ENCODE data around the gene DNAJC5. TPM values are rescaled to one million over a fixed set of nuclear protein-coding genes. Genes with fewer than 3 reads are reported as not detected.

DNAJC5 gene
- total RNA-seq, 1 donor from 2014 or later: 42.3 TPM

GRCh38 chr20:63945031-63945658 lies 50.2 kb downstream of the DNAJC5 start:
- intact Hi-C loops (cut with DNase I): no loop called here
- ATAC-seq (ENCODE audit: poor library complexity) (no peak), DNase-seq (no peak)

DNA sequence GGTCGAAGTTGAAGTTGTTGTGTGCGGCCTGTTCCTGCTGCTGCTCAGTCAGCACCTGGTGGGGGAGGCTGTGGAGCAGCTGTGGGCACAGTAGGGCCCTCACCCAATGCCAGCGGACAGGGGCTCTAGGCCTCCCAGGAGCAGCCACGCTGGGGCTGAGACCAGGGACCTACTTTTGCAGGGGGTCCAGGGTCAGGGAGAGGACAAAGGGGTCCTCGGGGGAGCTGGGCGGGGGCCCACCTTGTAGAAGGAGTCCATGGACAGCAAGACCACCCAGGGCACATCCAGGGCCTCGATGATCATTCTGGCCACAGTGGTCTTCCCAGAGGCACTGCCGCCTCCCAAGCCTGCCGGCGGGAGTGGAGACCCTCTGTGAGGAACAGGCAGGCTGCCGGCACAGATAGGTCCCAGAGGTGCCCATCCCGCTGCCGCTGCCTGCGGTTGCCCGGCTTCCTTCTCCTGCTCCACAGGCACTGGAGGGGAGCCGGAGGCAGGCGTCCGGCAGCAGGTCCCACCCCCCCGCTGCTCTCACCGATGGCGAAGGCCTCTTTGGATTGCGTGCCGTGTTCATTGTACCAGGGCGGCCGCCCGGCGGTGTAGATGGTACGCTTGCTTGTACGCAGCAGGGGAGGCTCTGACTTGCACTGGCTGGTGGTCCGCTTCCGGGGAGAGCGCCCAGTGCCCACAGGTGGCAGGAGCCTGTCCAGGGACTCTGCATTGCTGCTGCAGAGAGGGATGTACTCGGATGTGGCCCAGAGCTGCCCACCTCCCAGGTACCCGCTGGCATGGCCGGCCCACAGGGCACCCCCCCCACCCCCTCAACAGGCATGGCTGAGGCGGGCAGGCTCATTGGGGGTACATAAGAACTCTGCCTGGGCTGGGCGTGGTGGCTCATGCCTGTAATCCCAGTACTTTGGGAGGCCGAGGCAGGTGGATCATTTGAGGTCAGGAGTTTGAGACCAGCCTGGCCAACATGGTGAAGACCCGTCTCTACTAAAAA lies 51.3 kb downstream of the DNAJC5 start:
- DNase-seq (no peak), ATAC-seq (ENCODE audit: poor library complexity) (no peak)
- intact Hi-C loops (cut with DNase I): no loop called here

GRCh38 chr20:63946986-63947637 lies 52.2 kb downstream of the DNAJC5 start:
- intact Hi-C loops (cut with DNase I): no loop called here
- ATAC-seq (ENCODE audit: poor library complexity) (peak; percentile 2), DNase-seq (peak; percentile 72)

DNA sequence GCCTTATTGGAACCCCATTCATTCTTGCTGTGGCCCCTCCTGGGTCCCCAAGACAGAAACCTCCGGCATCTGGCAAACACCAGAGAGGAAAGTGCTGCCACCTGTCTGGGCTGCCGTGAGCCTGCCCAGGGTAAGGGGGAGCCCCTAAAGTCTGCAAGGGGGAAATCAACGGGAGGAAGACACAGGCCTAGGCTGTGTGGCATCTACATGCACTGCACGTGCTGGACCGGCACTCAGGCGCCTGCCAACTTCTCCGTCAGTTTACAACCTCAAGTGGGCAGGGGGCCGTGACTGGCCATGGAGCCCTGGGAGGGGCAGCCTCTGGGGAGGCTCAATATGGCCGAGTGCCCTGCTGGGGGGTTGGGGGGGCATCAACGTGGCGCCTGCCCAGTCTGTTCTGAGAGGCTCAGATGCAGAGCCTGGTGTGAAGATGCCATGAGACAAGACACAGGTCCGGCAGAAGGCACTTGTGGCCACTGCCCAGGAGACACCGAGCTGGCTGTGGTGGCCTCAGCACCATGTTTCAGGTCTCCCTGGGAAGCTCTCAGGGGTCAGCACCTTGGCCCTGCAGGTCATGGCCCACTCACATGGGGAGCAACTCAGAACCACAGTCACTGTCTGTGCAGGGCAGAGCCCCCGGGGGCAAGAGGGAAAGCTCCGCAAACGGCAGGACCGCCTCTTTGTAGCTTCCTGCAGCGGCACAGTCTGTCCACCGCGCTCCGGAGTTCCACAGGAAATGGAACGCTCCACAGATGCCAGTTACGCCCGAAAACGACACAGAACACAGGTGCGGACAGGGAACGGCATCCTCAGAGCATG lies 52.9 kb downstream of the DNAJC5 start:
- no peak for ATAC-seq (ENCODE audit: poor library complexity)
- DNase-seq: no peak
- intact Hi-C loops (cut with DNase I): no loop called here

- intact Hi-C loops (cut with DNase I): no loop called here
- ATAC-seq (ENCODE audit: poor library complexity) (peak; percentile 28), DNase-seq (no peak)
These were observed 55.9 kb downstream of the DNAJC5 start for GRCh38 chr20:63950701-63951397.

DNA sequence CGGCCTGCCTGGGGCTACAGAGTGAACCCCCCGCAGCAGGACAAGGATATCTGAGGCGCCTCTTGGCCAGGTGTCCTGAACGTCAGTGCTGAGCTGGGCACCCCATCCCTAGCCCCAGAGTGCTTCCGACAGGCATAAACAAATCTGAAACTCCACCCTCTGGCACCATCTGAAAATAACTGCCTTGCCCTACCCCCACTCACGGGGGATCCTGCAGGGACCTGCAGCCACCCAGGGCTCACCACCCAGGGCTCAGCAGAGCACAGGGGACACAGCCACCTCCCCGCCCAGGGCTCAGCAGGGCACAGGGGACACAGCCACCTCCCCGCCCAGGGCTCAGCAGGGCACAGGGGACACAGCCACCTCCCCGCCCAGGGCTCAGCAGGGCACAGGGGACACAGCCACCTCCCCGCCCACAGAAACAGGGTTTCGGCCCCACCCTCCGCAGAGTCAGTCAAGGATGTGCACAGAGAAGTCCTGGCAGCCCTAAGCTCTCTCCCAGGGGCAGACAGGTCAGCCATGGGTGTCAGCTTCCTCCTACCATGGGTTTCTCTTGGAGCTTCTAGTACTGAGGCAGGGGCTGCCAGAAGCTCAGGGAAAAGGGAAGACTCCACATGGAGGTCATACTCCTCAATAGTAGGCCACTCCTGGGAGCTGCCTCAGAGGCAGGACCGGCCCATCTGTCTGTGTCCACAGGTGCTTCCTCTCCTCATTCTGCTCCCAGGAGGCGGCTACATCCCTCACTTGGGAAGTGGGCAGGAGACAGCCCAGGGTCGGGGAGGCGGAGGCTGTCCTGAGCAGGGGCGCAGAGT lies 56.7 kb downstream of the DNAJC5 start:
- ATAC-seq (ENCODE audit: poor library complexity) (peak; percentile 1), DNase-seq (no peak)
- intact Hi-C loops (cut with DNase I): no loop called here

GRCh38 chr20:63952210-63952535 lies 57.2 kb downstream of the DNAJC5 start:
- ATAC-seq (ENCODE audit: poor library complexity) (no peak), DNase-seq (no peak)
- intact Hi-C loops (cut with DNase I): no loop called here

- ATAC-seq (ENCODE audit: poor library complexity) (no peak), DNase-seq (no peak)
- intact Hi-C loops (cut with DNase I): no loop called here
These were observed 57.8 kb downstream of the DNAJC5 start for GRCh38 chr20:63952769-63953168.

DNA sequence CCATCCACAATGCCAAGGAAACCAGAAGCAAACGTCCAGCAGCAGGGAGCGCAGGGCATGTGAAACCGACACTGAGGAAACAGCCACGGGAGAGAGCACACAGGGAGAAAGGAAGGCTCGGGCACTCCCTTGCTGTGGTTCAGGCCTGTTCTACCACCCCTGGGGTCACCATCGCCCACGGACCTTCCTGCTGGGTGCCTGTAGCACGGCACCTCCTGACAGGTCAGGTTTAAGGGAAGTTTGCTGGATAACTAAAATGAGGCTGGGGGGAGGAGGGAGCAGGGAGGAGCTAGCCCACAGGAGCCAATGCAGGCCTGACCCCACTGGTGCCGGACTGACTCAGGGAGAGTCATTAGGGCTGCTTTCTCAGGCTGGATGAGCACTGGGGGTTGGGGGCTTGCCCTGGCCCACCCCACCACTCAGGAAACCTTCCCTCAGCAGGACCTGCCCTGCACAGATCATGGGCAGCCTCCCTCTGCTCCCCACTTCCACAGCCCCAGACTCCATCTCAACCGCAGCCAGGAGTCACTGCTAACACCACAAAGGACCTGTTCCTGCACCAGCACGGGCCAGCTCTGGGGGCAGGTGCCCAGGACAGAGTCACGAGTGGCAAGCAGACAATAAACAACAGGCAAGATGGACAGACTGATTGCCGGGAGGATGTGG lies 59.0 kb downstream of the DNAJC5 start:
- DNase-seq (no peak), ATAC-seq (ENCODE audit: poor library complexity) (no peak)
- intact Hi-C loops (cut with DNase I): no loop called here

DNA sequence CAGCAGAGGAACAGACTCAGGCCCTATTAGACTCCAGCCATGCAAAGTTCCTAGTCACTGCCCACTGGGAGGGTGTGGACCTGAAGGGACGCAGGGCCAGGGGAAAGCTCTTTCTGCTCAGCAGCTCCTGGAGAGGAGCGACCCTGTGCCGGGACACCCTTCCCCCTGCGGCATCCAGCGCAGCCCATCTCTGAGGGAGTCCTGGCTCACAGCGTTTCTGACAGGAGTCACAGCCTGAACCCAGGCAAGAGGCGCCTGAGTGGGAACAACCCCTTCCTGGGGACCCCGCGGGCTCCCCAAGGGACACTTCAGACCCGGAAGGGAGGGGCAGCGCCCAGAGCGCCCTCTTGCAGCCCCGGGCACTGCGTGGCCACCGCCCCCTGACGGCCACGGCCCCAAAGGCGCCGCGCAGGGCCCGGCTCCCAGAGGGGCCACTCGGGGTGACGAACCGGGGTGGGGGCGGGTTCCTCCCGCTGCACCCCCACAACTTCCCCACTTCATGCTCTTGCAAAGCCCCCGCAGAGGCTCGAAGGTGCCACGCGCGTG lies 60.4 kb downstream of the DNAJC5 start:
- intact Hi-C loops (cut with DNase I): no loop called here
- peak; percentile 38 for ATAC-seq (ENCODE audit: poor library complexity)
- peak; percentile 67 for DNase-seq

GRCh38 chr20:63955827-63956663 lies 61.1 kb downstream of the DNAJC5 start, which contains the start of gene UCKL1:
Gene UCKL1, minus strand, starts transcription at chr20:63956416. Its CDS starts 44 bp downstream, at chr20:63956372.
- intact Hi-C loops (cut with DNase I): no loop called here
- peak; percentile 96 for DNase-seq
- ATAC-seq (ENCODE audit: poor library complexity): peak; percentile 84

DNA sequence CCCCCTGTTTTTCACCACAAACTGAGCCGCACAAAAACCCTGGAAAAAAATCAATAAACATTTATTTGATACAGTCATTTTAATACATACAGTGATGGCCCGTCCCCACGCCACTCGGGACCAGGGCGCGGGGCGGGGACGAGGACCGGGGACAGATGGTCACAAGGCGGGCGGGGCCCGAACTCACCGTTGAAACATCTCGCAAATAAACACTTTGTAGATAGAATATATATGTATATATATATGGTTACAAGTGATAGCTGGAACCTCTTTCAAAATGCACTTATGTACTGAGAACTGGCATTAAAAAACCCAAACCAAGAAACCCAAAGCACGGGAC lies 61.7 kb downstream of the DNAJC5 start:
- ATAC-seq (ENCODE audit: poor library complexity) (no peak), DNase-seq (no peak)
- intact Hi-C loops (cut with DNase I): no loop called here

- intact Hi-C loops (cut with DNase I): no loop called here
- DNase-seq (peak; percentile 82), ATAC-seq (ENCODE audit: poor library complexity) (peak; percentile 40)
These were observed 62.2 kb downstream of the DNAJC5 start for GRCh38 chr20:63957004-63957689.

- ATAC-seq (ENCODE audit: poor library complexity): no peak
- peak; percentile 48 for DNase-seq
- intact Hi-C loops (cut with DNase I): no loop called here
These were observed 62.9 kb downstream of the DNAJC5 start for GRCh38 chr20:63957690-63958441.

- intact Hi-C loops (cut with DNase I): no loop called here
- no peak for DNase-seq
- no peak for ATAC-seq (ENCODE audit: poor library complexity)
These were observed 63.5 kb downstream of the DNAJC5 start for GRCh38 chr20:63958471-63958870.
